HL-60 (cell line): ENCODE data around the gene ASCL2.
A peak's percentile ranks its signal among the peaks of the same experiment; 100 is the strongest.

Experiments used
- POLR2AphosphoS5 ChIP-seq: IDR thresholded peaks from 2 replicates; pipeline ENCODE4 v1.6.1; 2012; ENCODE audit warnings: low read depth
- SPI1 ChIP-seq: IDR thresholded peaks from 2 replicates; pipeline ENCODE4 v1.6.1; 2012; ENCODE audit warnings: low read depth, mild to moderate bottlenecking, borderline replicate concordance
- TF ChIP-seq, protein P1 (sequence below): IDR thresholded peaks from one replicate; pipeline ENCODE4 v1.5.1; 2011; ENCODE audit warnings: low read length, control low read depth, inconsistent platforms; ENCODE audit not compliant: insufficient read depth
- TF ChIP-seq, protein P2 (sequence below): IDR thresholded peaks from 2 replicates; pipeline ENCODE4 v1.6.1; 2012; ENCODE audit warnings: low read depth; ENCODE audit not compliant: insufficient replicate concordance

DNA sequence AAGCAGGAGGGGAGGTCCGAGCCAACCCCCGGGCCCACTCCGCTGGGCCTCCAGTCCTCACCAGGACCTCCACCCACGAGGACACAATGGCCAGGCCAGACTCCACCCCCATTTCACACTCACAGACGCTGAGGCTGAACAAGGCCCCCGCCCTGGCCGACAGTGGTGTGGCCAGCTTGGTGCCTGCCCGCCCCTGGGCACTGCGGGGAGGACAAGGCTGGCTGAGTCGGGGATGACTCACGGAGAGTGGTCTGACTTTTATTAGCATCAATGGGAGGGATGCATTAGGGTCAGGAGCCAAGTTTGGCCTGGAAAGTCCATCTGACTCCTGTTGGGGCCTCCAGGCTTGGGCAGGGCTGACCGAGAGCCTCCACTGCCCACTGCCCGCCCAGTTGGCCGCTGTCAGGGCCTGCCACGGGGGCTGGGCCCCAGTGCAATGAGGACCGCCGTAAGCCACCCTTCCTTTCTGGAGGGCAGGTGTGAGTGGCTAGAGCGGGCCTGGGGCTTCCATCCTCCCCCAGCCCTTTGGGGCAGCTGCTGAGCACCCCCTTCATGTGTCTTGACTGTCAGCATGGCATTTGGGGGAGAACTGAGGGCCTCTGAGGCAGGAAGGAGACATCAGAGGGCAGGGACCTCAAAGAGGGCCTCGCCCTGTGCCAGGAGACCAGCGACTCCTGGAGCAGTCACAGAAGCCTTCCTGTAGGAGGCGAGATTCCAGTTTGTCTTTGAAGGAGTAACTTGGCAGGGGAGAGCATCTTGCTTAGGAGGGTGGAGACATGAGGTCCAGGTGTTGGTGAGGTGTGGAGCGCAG lies 42.0 kb upstream of the ASCL2 start:
- TF ChIP-seq, protein P1, sequence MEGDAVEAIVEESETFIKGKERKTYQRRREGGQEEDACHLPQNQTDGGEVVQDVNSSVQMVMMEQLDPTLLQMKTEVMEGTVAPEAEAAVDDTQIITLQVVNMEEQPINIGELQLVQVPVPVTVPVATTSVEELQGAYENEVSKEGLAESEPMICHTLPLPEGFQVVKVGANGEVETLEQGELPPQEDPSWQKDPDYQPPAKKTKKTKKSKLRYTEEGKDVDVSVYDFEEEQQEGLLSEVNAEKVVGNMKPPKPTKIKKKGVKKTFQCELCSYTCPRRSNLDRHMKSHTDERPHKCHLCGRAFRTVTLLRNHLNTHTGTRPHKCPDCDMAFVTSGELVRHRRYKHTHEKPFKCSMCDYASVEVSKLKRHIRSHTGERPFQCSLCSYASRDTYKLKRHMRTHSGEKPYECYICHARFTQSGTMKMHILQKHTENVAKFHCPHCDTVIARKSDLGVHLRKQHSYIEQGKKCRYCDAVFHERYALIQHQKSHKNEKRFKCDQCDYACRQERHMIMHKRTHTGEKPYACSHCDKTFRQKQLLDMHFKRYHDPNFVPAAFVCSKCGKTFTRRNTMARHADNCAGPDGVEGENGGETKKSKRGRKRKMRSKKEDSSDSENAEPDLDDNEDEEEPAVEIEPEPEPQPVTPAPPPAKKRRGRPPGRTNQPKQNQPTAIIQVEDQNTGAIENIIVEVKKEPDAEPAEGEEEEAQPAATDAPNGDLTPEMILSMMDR, result no peak
- no peak for TF ChIP-seq SPI1
- TF ChIP-seq POLR2AphosphoS5, result peak; percentile 34
- TF ChIP-seq, protein P2, sequence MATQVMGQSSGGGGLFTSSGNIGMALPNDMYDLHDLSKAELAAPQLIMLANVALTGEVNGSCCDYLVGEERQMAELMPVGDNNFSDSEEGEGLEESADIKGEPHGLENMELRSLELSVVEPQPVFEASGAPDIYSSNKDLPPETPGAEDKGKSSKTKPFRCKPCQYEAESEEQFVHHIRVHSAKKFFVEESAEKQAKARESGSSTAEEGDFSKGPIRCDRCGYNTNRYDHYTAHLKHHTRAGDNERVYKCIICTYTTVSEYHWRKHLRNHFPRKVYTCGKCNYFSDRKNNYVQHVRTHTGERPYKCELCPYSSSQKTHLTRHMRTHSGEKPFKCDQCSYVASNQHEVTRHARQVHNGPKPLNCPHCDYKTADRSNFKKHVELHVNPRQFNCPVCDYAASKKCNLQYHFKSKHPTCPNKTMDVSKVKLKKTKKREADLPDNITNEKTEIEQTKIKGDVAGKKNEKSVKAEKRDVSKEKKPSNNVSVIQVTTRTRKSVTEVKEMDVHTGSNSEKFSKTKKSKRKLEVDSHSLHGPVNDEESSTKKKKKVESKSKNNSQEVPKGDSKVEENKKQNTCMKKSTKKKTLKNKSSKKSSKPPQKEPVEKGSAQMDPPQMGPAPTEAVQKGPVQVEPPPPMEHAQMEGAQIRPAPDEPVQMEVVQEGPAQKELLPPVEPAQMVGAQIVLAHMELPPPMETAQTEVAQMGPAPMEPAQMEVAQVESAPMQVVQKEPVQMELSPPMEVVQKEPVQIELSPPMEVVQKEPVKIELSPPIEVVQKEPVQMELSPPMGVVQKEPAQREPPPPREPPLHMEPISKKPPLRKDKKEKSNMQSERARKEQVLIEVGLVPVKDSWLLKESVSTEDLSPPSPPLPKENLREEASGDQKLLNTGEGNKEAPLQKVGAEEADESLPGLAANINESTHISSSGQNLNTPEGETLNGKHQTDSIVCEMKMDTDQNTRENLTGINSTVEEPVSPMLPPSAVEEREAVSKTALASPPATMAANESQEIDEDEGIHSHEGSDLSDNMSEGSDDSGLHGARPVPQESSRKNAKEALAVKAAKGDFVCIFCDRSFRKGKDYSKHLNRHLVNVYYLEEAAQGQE, result no peak
